Endothelial cell of umbilical vein (primary cell): ENCODE data around the gene VEPH1.

Source experiments
- CTCF ChIP-seq, 2 donors: IDR thresholded peaks; 1 replicate in 1 of 2; 2 replicates in 1 of 2; pipeline ENCODE4 v1.5.1; 2011; ENCODE audit warnings: low read length in 2 of 2, mild to moderate bottlenecking in 2 of 2, moderate library complexity in 2 of 2, control low read depth in 1 of 2, inconsistent platforms in 1 of 2, low read depth in 1 of 2; ENCODE audit not compliant: insufficient read depth in 1 of 2; ENCODE audit errors: extremely low read depth in 1 of 2
- EZH2 ChIP-seq: IDR thresholded peaks from 2 replicates; pipeline ENCODE4 v1.6.1; 2012; ENCODE audit warnings: borderline replicate concordance, low read depth, mild to moderate bottlenecking, moderate library complexity, low read length, inconsistent platforms; ENCODE audit not compliant: severe bottlenecking
- JUN ChIP-seq: IDR thresholded peaks from 2 replicates; pipeline ENCODE4 v1.6.1; 2011; ENCODE audit warnings: borderline replicate concordance, low read depth; ENCODE audit not compliant: insufficient read length, insufficient read depth
- POLR2AphosphoS5 ChIP-seq: IDR thresholded peaks from 2 replicates; pipeline ENCODE4 v1.6.1; 2012; ENCODE audit warnings: low read depth, mild to moderate bottlenecking, control low read depth, low read length, moderate library complexity; ENCODE audit not compliant: insufficient read depth

GRCh38 chr3:157220883-157221282 is 282.3 kb downstream of the VEPH1 start:
- TF ChIP-seq CTCF (IDR thresholded peaks at IDR 0.05; ENCODE audit: extremely low read depth in 1 of 2, insufficient read depth in 1 of 2, low read depth in 1 of 2, low read length in 2 of 2): no peak
- no peak for TF ChIP-seq POLR2AphosphoS5
- TF ChIP-seq EZH2: no peak
- no peak for TF ChIP-seq JUN
